H1 (cell line): Measurements from ENCODE around the gene MAGI1. TPM values are rescaled to one million over a fixed set of nuclear protein-coding genes. Genes with fewer than 3 reads are reported as not detected.

Source experiments
- CTCF ChIA-PET: fragments of 300-600 bp; sonication (Branson Sonifier 250); formaldehyde crosslinking; loops from one replicate; lab custom pipeline; 2021; ENCODE audit not compliant: partially characterized antibody; lab: Charles Lee
- POLR2A ChIA-PET: fragments of 300-600 bp; sonication (Branson Sonifier 250); formaldehyde crosslinking; loops from one replicate; lab custom pipeline; 2021; ENCODE audit warnings: inconsistent platforms; ENCODE audit not compliant: partially characterized antibody; lab: Charles Lee
- DNase-seq, 2 experiments: peaks; one replicate each; pipeline versions ENCODE4 v3.0.0 to v3.0.0-alpha.2; 2010 to 2022; ENCODE audit warnings: low spot score in 2 of 2, low read depth in 1 of 2, mixed read lengths in 1 of 2
- FAIRE-seq: peaks from 2 replicates; lab custom pipeline; 2011; peaks lifted over from hg19 to GRCh38; lab: Jason Lieb, UNC
- H2AFZ ChIP-seq: 2 replicates; pipeline ENCODE4 v1.8.1; 2012; ENCODE audit warnings: low read length, inconsistent platforms
- H2AK5ac ChIP-seq: 2 replicates; pipeline ENCODE4 v1.6.1; 2013; ENCODE audit warnings: low read depth, low read length
- H2BK120ac ChIP-seq: replicated peaks from 2 replicates; pipeline ENCODE3; 2013; ENCODE audit warnings: low read depth, low read length, inconsistent platforms
- H2BK12ac ChIP-seq: 2 replicates; pipeline ENCODE4 v1.6.1; 2013; ENCODE audit warnings: low read depth, low read length
- H2BK15ac ChIP-seq: 2 replicates; pipeline ENCODE4 v1.6.1; 2013; ENCODE audit warnings: low read length
- H2BK20ac ChIP-seq: 2 replicates; pipeline ENCODE4 v1.6.1; 2013; ENCODE audit warnings: low read length
- H2BK5ac ChIP-seq: 2 replicates; pipeline ENCODE4 v1.6.1; 2013; ENCODE audit warnings: low read depth, low read length
- H3K14ac ChIP-seq: 2 replicates; pipeline ENCODE4 v1.6.1; 2013; ENCODE audit warnings: inconsistent platforms; ENCODE audit not compliant: insufficient read length
- H3K18ac ChIP-seq: 2 replicates; pipeline ENCODE4 v1.6.1; 2013; ENCODE audit warnings: low read length; ENCODE audit errors: extremely low read depth
- H3K23ac ChIP-seq: 2 replicates; pipeline ENCODE4 v1.6.1; 2013; ENCODE audit warnings: inconsistent platforms; ENCODE audit not compliant: insufficient read length
- H3K23me2 ChIP-seq: 2 replicates; pipeline ENCODE4 v1.6.1; 2013; ENCODE audit warnings: low read depth, low read length
- H3K27ac ChIP-seq: 2 replicates; pipeline ENCODE4 v1.6.1; 2011; ENCODE audit warnings: low read depth, low read length, inconsistent platforms
- H3K27me3 ChIP-seq, 4 experiments: replicated peaks in 1 of 4; 1 replicate in 1 of 4; 2 replicates in 3 of 4; pipeline versions ENCODE4 v1.6.1 to v1.8.1; 2011 to 2013; ENCODE audit warnings: low read length in 3 of 4, mild to moderate bottlenecking in 3 of 4, inconsistent platforms in 2 of 4, mixed read lengths in 2 of 4, moderate library complexity in 1 of 4; ENCODE audit not compliant: control insufficient read depth in 3 of 4, insufficient read depth in 3 of 4; ENCODE audit errors: extremely low read depth in 1 of 4
- H3K36me3 ChIP-seq, 4 experiments: 2 replicates each; pipeline versions ENCODE4 v1.6.1 to v1.8.1; 2011 to 2013; ENCODE audit warnings: mild to moderate bottlenecking in 4 of 4, low read length in 3 of 4, moderate library complexity in 2 of 4, control low read depth in 1 of 4, inconsistent platforms in 1 of 4; ENCODE audit not compliant: insufficient read depth in 4 of 4, control insufficient read depth in 2 of 4
- H3K4ac ChIP-seq: replicated peaks from 2 replicates; pipeline ENCODE3; 2013; ENCODE audit warnings: low read length, low read depth, mixed read lengths, inconsistent platforms; ENCODE audit not compliant: insufficient read length
- H3K4me1 ChIP-seq, 4 experiments: replicated peaks in 1 of 4; 1 replicate in 1 of 4; 2 replicates in 3 of 4; pipeline versions ENCODE4 v1.6.1 to v1.8.1; 2011 to 2013; ENCODE audit warnings: low read length in 3 of 4, inconsistent platforms in 2 of 4, mixed read lengths in 1 of 4; ENCODE audit not compliant: insufficient read depth in 4 of 4, control insufficient read depth in 3 of 4
- H3K4me2 ChIP-seq, 2 experiments: 2 replicates each; pipeline versions ENCODE4 v1.6.1 to v1.8.1; 2011 to 2013; ENCODE audit warnings: low read depth in 2 of 2, low read length in 2 of 2, control low read depth in 1 of 2, inconsistent platforms in 1 of 2, mild to moderate bottlenecking in 1 of 2; ENCODE audit not compliant: insufficient read depth in 1 of 2
- H3K4me3 ChIP-seq, 4 experiments: fragments of 200-600, 300-600 bp in 1 of 4; sonication (generic), shearing (Covaris generic), sonication (Bioruptor Twin) in 1 of 4; 2 replicates each; pipeline versions ENCODE4 v1.5.1 to v1.8.1; 2011 to 2016; ENCODE audit warnings: low read length in 4 of 4, low read depth in 3 of 4, control low read depth in 2 of 4, inconsistent platforms in 2 of 4, mild to moderate bottlenecking in 2 of 4, mixed read lengths in 1 of 4, moderate library complexity in 1 of 4; ENCODE audit not compliant: insufficient read depth in 2 of 4; ENCODE audit errors: extremely low read depth in 1 of 4
- H3K56ac ChIP-seq: replicated peaks from 2 replicates; pipeline ENCODE3; 2013; ENCODE audit warnings: low read depth, mild to moderate bottlenecking, mixed read lengths, low read length, inconsistent platforms; ENCODE audit not compliant: insufficient read length
- H3K79me1 ChIP-seq: 2 replicates; pipeline ENCODE4 v1.6.1; 2013; ENCODE audit warnings: low read depth, low read length, control low read depth
- H3K79me2 ChIP-seq, 2 experiments: 2 replicates each; pipeline versions ENCODE4 v1.6.1 to v1.8.1; 2012 to 2013; ENCODE audit warnings: low read length in 2 of 2, mild to moderate bottlenecking in 2 of 2, inconsistent platforms in 1 of 2; ENCODE audit not compliant: insufficient read depth in 2 of 2, control insufficient read depth in 1 of 2
- H3K9ac ChIP-seq, 4 experiments: replicated peaks in 1 of 4; 1 replicate in 1 of 4; 2 replicates in 3 of 4; pipeline versions ENCODE4 v1.6.1 to v1.8.1; 2011 to 2013; ENCODE audit warnings: low read depth in 3 of 4, low read length in 3 of 4, control low read depth in 2 of 4, mild to moderate bottlenecking in 2 of 4, moderate library complexity in 2 of 4, inconsistent platforms in 1 of 4; ENCODE audit errors: extremely low read depth in 1 of 4
- H3K9me3 ChIP-seq, 2 experiments: 2 replicates each; pipeline versions ENCODE4 v1.6.1 to v1.8.1; 2012 to 2013; ENCODE audit warnings: mild to moderate bottlenecking in 2 of 2, moderate library complexity in 2 of 2, control low read depth in 1 of 2, inconsistent platforms in 1 of 2, low read depth in 1 of 2, low read length in 1 of 2, mixed read lengths in 1 of 2; ENCODE audit not compliant: insufficient read depth in 2 of 2
- H4K20me1 ChIP-seq, 2 experiments: replicated peaks in 1 of 2; 2 replicates each; pipeline versions ENCODE3 to v1.8.1; 2011 to 2013; ENCODE audit warnings: inconsistent platforms in 2 of 2, low read length in 2 of 2, mild to moderate bottlenecking in 1 of 2; ENCODE audit not compliant: insufficient read depth in 2 of 2, control insufficient read depth in 1 of 2
- H4K5ac ChIP-seq: 2 replicates; pipeline ENCODE4 v1.6.1; 2013; ENCODE audit warnings: low read length, low read depth, mixed read lengths, inconsistent platforms; ENCODE audit not compliant: insufficient read length
- H4K8ac ChIP-seq: 2 replicates; pipeline ENCODE4 v1.8.0; 2013; ENCODE audit warnings: mild to moderate bottlenecking, moderate library complexity, low read length, inconsistent platforms; ENCODE audit not compliant: insufficient read depth; ENCODE audit errors: extremely low read depth
- H4K91ac ChIP-seq: replicated peaks from 2 replicates; pipeline ENCODE3; 2013; ENCODE audit warnings: low read length, mixed read lengths, inconsistent platforms; ENCODE audit not compliant: insufficient read length
- BRCA1 ChIP-seq: IDR thresholded peaks from 2 replicates; pipeline ENCODE4 v1.6.1; 2012; ENCODE audit warnings: low read depth, low read length, improper control_type of control experiment
- HDAC2 ChIP-seq, 2 experiments: fragments of 300-600 bp in 1 of 2; sonication (generic) in 1 of 2; IDR thresholded peaks; 2 replicates each; pipeline ENCODE4 v1.6.1; 2011 to 2012; ENCODE audit warnings: low read depth in 2 of 2, low read length in 2 of 2, mild to moderate bottlenecking in 2 of 2, moderate library complexity in 2 of 2, borderline replicate concordance in 1 of 2, inconsistent platforms in 1 of 2
- MAFK ChIP-seq: IDR thresholded peaks from 2 replicates; pipeline ENCODE4 v1.6.1; 2012; ENCODE audit warnings: low read depth, mild to moderate bottlenecking, improper control_type of control experiment, low read length
- NANOG ChIP-seq: IDR thresholded peaks from 2 replicates; pipeline ENCODE4 v1.6.1; 2011; ENCODE audit warnings: low read length, low read depth, mild to moderate bottlenecking, inconsistent platforms; ENCODE audit not compliant: insufficient read depth, poor library complexity, severe bottlenecking
- YY1 ChIP-seq: IDR thresholded peaks from 2 replicates; pipeline ENCODE4 v1.6.1; 2011; ENCODE audit warnings: low read depth, mild to moderate bottlenecking, low read length
- ZNF274 ChIP-seq: IDR thresholded peaks from 2 replicates; pipeline ENCODE4 v1.7.0; 2012; ENCODE audit warnings: low read length, borderline replicate concordance; ENCODE audit errors: extremely low read depth
- WGBS, 2 experiments: shearing (Covaris generic) in 1 of 2; methylation state at CpG; one replicate each; pipeline versions ENCODE4 v1.1.6 to v1.1.7; 2013 to 2015; ENCODE audit warnings: low lambda C conversion rate in 2 of 2, mixed read lengths in 2 of 2, inconsistent platforms in 1 of 2, low coverage in 1 of 2, missing lambda C conversion rate in 1 of 2; ENCODE audit not compliant: insufficient replicate concordance in 2 of 2, insufficient coverage in 1 of 2, insufficient read length in 1 of 2; ENCODE audit errors: extremely low coverage in 1 of 2, missing lambda C conversion rate in 1 of 2; 5-methylcytosine and 5-hydroxymethylcytosine counted together
- polyA plus RNA-seq, 7 experiments: library from polyadenylated mRNA; depleted of rRNA in 3 of 7; stranded (reverse) in 5 of 7; unstranded in 2 of 7; fragments of >200 nt in 5 of 7; fragments of 200-250 nt in 2 of 7; gene quantifications; 1 replicate in 5 of 7; 2 replicates in 1 of 7; 4 replicates in 1 of 7; pipeline versions ENCODE4 v1.2.1 to v1.2.3, GENCODE V29; 2011 to 2013; ENCODE audit warnings: missing spikeins in 2 of 7, mixed read lengths in 2 of 7
- total RNA-seq: library from RNA; stranded (reverse); fragmentation: NEBNext Ultra II Directional; extraction: Animal tissue kit (Norgen Biotek cat#: 25700); gene quantifications from 2 replicates; pipeline ENCODE4 v1.2.1, GENCODE V29; 2021

Gene MAGI1
- total and polyA plus RNA-seq, 2 of the 8 experiments (the other 6 are each of a cell fraction or from before 2014, with no cell fraction given): 19.8 to 78.0 TPM

DNA sequence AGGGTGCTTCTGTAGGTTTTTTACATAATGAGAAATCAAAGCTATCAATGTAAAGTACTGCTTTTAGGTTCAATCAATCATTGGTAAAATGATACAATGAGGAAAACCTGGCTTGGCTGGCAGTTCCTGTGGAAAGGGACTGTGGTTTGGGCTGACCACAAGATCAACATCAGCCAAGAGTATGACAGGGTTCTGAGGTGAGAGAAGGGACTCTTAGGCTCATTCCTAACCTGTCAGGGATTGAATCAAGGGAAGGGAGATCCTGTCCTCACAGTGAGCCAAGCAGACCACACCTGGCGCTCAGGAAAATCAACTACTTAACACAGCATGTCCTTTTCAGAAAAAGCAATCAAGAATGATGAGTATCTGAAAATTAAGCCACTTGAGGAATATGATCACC lies 111.1 kb downstream of the MAGI1 start:
- Histone ChIP-seq H3K4ac (no peak overlapping the region), H2AFZ (no peak overlapping the region), H4K5ac (no peak overlapping the region), H2BK15ac (no peak overlapping the region), H4K91ac (no peak overlapping the region), H2BK12ac (no peak overlapping the region)
- no peak for TF ChIP-seq HDAC2 (IDR thresholded peaks at IDR 0.05; ENCODE audit: borderline replicate concordance in 1 of 2, low read depth in 2 of 2, low read length in 2 of 2)
- TF ChIP-seq NANOG: no peak
- TF ChIP-seq BRCA1: no peak
- no peak for TF ChIP-seq MAFK
- no peak for TF ChIP-seq YY1
- TF ChIP-seq ZNF274: no peak
- TF ChIP-seq, all 59 proteins: peak for 0
- Histone ChIP-seq H3K14ac (no peak overlapping the region), H3K36me3 (no peaks in the 10 kb centered on the region), H3K18ac (no peak overlapping the region), H2BK120ac (no peak overlapping the region), H3K27ac (no peak overlapping the region), H4K8ac (no peak overlapping the region), H2AK5ac (no peak overlapping the region), H3K79me1 (peaks cover 4% of the 10 kb centered on the region; the same call in 1 of the 2 replicates), H2BK5ac (no peak overlapping the region), H3K4me1 (peaks cover 0 to 16% (median 13%) of the 10 kb centered on the region in 4 experiments; a peak in 4 of 7 replicates), H3K23me2 (no peaks in the 10 kb centered on the region), H2BK20ac (no peak overlapping the region), H4K20me1 (no peaks in the 10 kb centered on the region), H3K27me3 (no peaks in the 10 kb centered on the region), H3K23ac (no peak overlapping the region), H3K56ac (no peak overlapping the region), H3K9ac (no peak overlapping the region), H3K4me3 (no peak overlapping the region), H3K79me2 (peaks cover 0 to 56% of the 10 kb centered on the region in 2 experiments; a peak in 3 of 4 replicates), H3K4me2 (peak overlapping the region; percentile 12 to 29; a peak in 1 of 4 replicates), H3K9me3 (no peaks in the 10 kb centered on the region)
- DNase-seq (no peak), FAIRE-seq (peak; percentile 50)
- CTCF ChIA-PET: no interaction called here
- POLR2A ChIA-PET: no interaction called here
- WGBS, 2 experiments: 50% methylated on average over 1 of the region's 1 CpG; no CpG with 5 or more reads in 1 of the 2 experiments
